DND-41 (cell line): ENCODE measurements around the gene TAF11L2.
"Not testable (repeated sequence)": the region's sequence is repeated elsewhere in the genome, so short reads cannot be mapped to it uniquely, and the experiment has no call there.

Source experiments
- EZH2 ChIP-seq: IDR thresholded peaks from 3 replicates; pipeline ENCODE4 v1.6.1; 2012; ENCODE audit warnings: borderline replicate concordance, low read depth, mild to moderate bottlenecking, moderate library complexity, low read length, inconsistent platforms; ENCODE audit not compliant: severe bottlenecking
- TF ChIP-seq, protein P1 (sequence below): IDR thresholded peaks from 2 replicates; pipeline ENCODE4 v1.5.1; 2012; ENCODE audit warnings: borderline replicate concordance, low read length, moderate library complexity, mild to moderate bottlenecking; ENCODE audit not compliant: poor library complexity, severe bottlenecking; ENCODE audit errors: extremely low read depth

DNA sequence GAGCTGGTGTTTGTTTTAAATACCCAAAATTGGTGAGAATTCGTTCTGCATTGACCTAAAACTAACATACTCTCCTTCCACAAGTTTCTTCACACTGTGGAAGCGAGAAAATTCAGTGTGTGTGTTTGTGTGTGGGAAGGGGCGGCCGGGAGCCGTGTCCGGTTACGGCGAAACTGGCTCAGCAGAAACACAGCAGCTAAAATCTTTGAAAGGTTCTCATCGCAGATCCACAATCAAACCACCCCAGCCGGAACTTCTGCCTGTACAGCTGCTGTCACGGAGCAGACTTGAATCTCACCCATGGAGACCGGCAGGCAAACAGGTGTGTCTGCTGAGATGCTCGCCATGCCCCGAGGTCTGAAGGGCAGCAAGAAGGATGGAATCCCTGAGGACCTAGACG lies 26.9 kb downstream of the TAF11L2 start, which contains the start of gene TAF11L5:
- TF ChIP-seq, protein P1, sequence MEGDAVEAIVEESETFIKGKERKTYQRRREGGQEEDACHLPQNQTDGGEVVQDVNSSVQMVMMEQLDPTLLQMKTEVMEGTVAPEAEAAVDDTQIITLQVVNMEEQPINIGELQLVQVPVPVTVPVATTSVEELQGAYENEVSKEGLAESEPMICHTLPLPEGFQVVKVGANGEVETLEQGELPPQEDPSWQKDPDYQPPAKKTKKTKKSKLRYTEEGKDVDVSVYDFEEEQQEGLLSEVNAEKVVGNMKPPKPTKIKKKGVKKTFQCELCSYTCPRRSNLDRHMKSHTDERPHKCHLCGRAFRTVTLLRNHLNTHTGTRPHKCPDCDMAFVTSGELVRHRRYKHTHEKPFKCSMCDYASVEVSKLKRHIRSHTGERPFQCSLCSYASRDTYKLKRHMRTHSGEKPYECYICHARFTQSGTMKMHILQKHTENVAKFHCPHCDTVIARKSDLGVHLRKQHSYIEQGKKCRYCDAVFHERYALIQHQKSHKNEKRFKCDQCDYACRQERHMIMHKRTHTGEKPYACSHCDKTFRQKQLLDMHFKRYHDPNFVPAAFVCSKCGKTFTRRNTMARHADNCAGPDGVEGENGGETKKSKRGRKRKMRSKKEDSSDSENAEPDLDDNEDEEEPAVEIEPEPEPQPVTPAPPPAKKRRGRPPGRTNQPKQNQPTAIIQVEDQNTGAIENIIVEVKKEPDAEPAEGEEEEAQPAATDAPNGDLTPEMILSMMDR, result not testable (repeated sequence)
- TF ChIP-seq EZH2, result not testable (repeated sequence)
